Activated CD8-positive, alpha-beta T cell treated with anti-CD3 and anti-CD28 coated beads for 36 hours (primary cell): ENCODE data around the gene SERPINB12. TPM values are rescaled to one million over a fixed set of nuclear protein-coding genes. Genes with fewer than 3 reads are reported as not detected.

Experiments
- ATAC-seq: fragments of 200-7000 bp; cut with Tn5 transposase; one replicate; pipeline ENCODE4 v1.10.0; 2021; ENCODE audit warnings: mild to moderate bottlenecking, moderate library complexity
- CTCF ChIA-PET: fragments of 350-600 bp; sonication (Branson Sonifier 250); formaldehyde crosslinking; loops from one replicate; lab custom pipeline; 2021; ENCODE audit warnings: antibody characterized with exemption; lab: Charles Lee
- POLR2A ChIA-PET: fragments of 350-600 bp; sonication (Branson Sonifier 250); formaldehyde crosslinking; loops from one replicate; lab custom pipeline; 2021; ENCODE audit warnings: antibody characterized with exemption; lab: Charles Lee
- DNase-seq: peaks from one replicate; pipeline ENCODE4 v3.0.0-alpha.2; 2020
- H3K27ac Mint-ChIP-seq: one replicate; pipeline ENCODE4 v1.8.0; 2021; ENCODE audit warnings: mild to moderate bottlenecking, mixed read lengths
- H3K27me3 Mint-ChIP-seq: one replicate; pipeline ENCODE4 v1.8.0; 2021; ENCODE audit warnings: mixed read lengths
- H3K36me3 Mint-ChIP-seq: one replicate; pipeline ENCODE4 v1.8.0; 2021; ENCODE audit warnings: low read depth, mixed read lengths
- H3K4me1 Mint-ChIP-seq: one replicate; pipeline ENCODE4 v1.8.0; 2021; ENCODE audit warnings: low read depth, mixed read lengths
- H3K4me3 Mint-ChIP-seq: one replicate; pipeline ENCODE4 v1.8.0; 2021; ENCODE audit warnings: mild to moderate bottlenecking, moderate library complexity, mixed read lengths
- H3K9me3 Mint-ChIP-seq: one replicate; pipeline ENCODE4 v1.8.0; 2021; ENCODE audit warnings: mixed read lengths
- CTCF ChIP-seq: fragments of 200-600 bp; IDR thresholded peaks from one replicate; pipeline ENCODE4 v1.8.0; 2022; ENCODE audit warnings: antibody characterized with exemption, mild to moderate bottlenecking
- intact Hi-C: fragments of 100-400 bp; cut with micrococcal nuclease; formaldehyde crosslinking; loops from one replicate; pipeline ENCODE4 v1.10.0; 2022
- total RNA-seq, 2 experiments: library from RNA; stranded (reverse); gene quantifications; one replicate each; pipeline ENCODE4 v1.2.3, GENCODE V29; 2021

SERPINB12 gene
- total RNA-seq, 2 experiments from 2014 or later, result not detected

- Mint-ChIP-seq H3K27ac (no peak overlapping the region), H3K9me3 (no peaks in the 10 kb centered on the region), H3K36me3 (no peaks in the 10 kb centered on the region), H3K4me3 (no peak overlapping the region), H3K4me1 (no peaks in the 10 kb centered on the region), H3K27me3 (peaks cover 13% of the 10 kb centered on the region)
- intact Hi-C loops, result no loop called here
- CTCF ChIA-PET, result interaction anchor here (1.5 to 1.6 kb wide), 2 partner anchors 34 kb away, joined by 3 to 8 read pairs; no protein-coding TSS in a partner anchor
- POLR2A ChIA-PET, result no interaction called here
- TF ChIP-seq CTCF, result no peak
- DNase-seq (no peak), ATAC-seq (no peak)
These were observed 10.9 kb downstream of the SERPINB12 start for GRCh38 chr18:63553081-63553480.

- no peak overlapping the region for H3K27ac Mint-ChIP-seq
- peaks cover 8% of the 10 kb centered on the region for H3K27me3 Mint-ChIP-seq
- H3K36me3 Mint-ChIP-seq, result no peaks in the 10 kb centered on the region
- no peak overlapping the region for H3K4me3 Mint-ChIP-seq
- ChIA-PET POLR2A (no interaction called here), CTCF (interaction anchor here (0.7 to 2.8 kb wide), 2 partner anchors 10 to 18 kb away, joined by 3 to 9 read pairs; no protein-coding TSS in a partner anchor)
- H3K9me3 Mint-ChIP-seq, result no peaks in the 10 kb centered on the region
- no peaks in the 10 kb centered on the region for H3K4me1 Mint-ChIP-seq
- intact Hi-C loops, result no loop called here
- DNase-seq (no peak), ATAC-seq (no peak)
- no peak for TF ChIP-seq CTCF
These were observed 17.7 kb downstream of the SERPINB12 start for GRCh38 chr18:63559567-63560491.

- Mint-ChIP-seq H3K27ac (no peak overlapping the region), H3K4me1 (no peaks in the 10 kb centered on the region), H3K27me3 (peaks cover 6% of the 10 kb centered on the region), H3K36me3 (no peaks in the 10 kb centered on the region), H3K4me3 (no peak overlapping the region), H3K9me3 (no peaks in the 10 kb centered on the region)
- DNase-seq (no peak), ATAC-seq (no peak)
- intact Hi-C loops, result no loop called here
- ChIA-PET CTCF (interaction anchor here (1.0 kb wide), 1 partner anchor 16 kb away, joined by 3 read pairs; no protein-coding TSS in a partner anchor), POLR2A (no interaction called here)
- no peak for TF ChIP-seq CTCF
These were observed 20.1 kb downstream of the SERPINB12 start for GRCh38 chr18:63562284-63562683.

GRCh38 chr18:63564021-63564420, 21.9 kb downstream of the SERPINB12 start:
- no peaks in the 10 kb centered on the region for H3K9me3 Mint-ChIP-seq
- no peak overlapping the region for H3K27ac Mint-ChIP-seq
- TF ChIP-seq CTCF, result no peak
- ATAC-seq, result no peak
- intact Hi-C loops, result no loop called here
- ChIA-PET CTCF (interaction anchor here (5.7 kb wide), 1 partner anchor 13 kb away, joined by 40 read pairs; no protein-coding TSS in a partner anchor), POLR2A (interaction anchor here (0.9 kb wide), 1 partner anchor 41 kb away, joined by 3 read pairs; no protein-coding TSS in a partner anchor)
- H3K27me3 Mint-ChIP-seq, result peaks cover 6% of the 10 kb centered on the region
- DNase-seq, result no peak
- no peak overlapping the region for H3K4me3 Mint-ChIP-seq
- H3K36me3 Mint-ChIP-seq, result no peaks in the 10 kb centered on the region
- no peaks in the 10 kb centered on the region for H3K4me1 Mint-ChIP-seq

- Mint-ChIP-seq H3K9me3 (no peaks in the 10 kb centered on the region), H3K4me1 (no peaks in the 10 kb centered on the region), H3K27ac (no peak overlapping the region), H3K4me3 (no peak overlapping the region), H3K27me3 (peaks cover 6% of the 10 kb centered on the region), H3K36me3 (no peaks in the 10 kb centered on the region)
- ATAC-seq (no peak), DNase-seq (no peak)
- ChIA-PET POLR2A (interaction anchor here (0.9 kb wide), 1 partner anchor 42 kb away, joined by 3 read pairs; no protein-coding TSS in a partner anchor), CTCF (interaction anchor here (1.1 to 5.7 kb wide), 2 partner anchors 13 to 41 kb away, joined by 3 to 40 read pairs; no protein-coding TSS in a partner anchor)
- no peak for TF ChIP-seq CTCF
- intact Hi-C loops, result no loop called here
These were observed 22.4 kb downstream of the SERPINB12 start for GRCh38 chr18:63564561-63564960.
